Germinal center (tissue), 1 donor: ENCODE data around the gene SFTPD.

ENCODE experiments used
- DNase-seq: peaks from one replicate; pipeline ENCODE4 v3.0.0; 2012; ENCODE audit warnings: mixed read lengths, low spot score

The SFTPD gene

GRCh38 chr10:79944428-79945395 lies 4.2 kb downstream of the SFTPD start:
- no peak for DNase-seq

- DNase-seq = no peak
Observed at GRCh38 chr10:79943871-79944270, 5.0 kb downstream of the SFTPD start.

- DNase-seq = no peak
Observed at GRCh38 chr10:79942261-79943185, 6.4 kb downstream of the SFTPD start.

GRCh38 chr10:79941585-79942210 lies 7.2 kb downstream of the SFTPD start:
- no peak for DNase-seq

- no peak for DNase-seq
Observed at GRCh38 chr10:79941146-79941545, 7.8 kb downstream of the SFTPD start.

DNA sequence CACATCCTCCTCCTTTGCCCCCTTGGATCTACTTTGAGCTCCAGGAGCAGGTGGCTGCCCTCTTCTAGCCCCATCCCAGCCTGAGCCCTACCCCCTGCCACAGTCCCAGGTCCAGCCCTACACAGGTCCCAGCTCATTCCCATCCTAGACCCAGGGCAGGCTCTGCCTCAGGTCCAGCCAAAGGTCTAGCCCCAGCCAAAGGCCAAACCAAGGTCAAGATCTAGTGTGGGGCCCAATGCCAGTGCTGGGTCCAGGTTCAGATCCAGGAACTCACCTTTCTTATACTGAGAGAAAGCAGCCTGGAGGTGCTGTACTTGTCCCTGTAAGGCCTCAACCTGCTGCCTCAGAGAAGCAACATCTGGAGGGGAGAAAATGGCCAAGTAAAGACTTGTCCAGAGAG lies 8.5 kb downstream of the SFTPD start:
- no peak for DNase-seq

GRCh38 chr10:79939969-79940368 lies 8.9 kb downstream of the SFTPD start:
- no peak for DNase-seq

DNA sequence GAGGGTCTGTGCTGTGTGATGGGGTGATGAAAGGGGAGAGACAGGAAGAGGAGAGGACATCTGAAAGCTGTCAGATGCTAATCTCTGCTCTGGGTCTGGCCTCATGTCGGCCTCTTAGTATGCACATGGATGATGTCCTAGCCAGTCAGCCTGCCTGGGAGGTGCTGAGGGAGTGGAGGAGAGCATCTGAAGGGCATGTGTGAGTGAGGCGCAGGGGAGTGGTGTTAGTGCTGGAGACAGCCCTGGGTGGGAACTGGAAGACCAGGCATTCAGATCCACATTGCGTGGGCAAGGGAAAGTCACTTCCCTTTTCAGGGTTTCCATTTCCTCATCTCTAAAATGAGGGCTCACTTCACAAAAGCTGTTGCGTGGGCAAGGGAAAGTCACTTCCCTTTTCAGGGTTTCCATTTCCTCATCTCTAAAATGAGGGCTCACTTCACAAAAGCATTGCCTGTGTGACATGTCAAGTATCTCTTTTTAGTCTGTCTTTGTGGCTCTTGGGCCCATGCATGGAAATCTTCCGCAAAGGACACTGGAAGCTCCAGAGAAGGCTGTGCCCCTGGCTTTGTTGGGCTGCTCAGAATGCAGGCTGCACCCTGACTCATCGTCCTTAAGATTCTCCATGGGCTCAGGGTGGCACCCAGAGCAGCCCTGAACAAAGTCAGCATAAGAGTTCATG lies 10.0 kb downstream of the SFTPD start:
- DNase-seq = peak; percentile 78

DNA sequence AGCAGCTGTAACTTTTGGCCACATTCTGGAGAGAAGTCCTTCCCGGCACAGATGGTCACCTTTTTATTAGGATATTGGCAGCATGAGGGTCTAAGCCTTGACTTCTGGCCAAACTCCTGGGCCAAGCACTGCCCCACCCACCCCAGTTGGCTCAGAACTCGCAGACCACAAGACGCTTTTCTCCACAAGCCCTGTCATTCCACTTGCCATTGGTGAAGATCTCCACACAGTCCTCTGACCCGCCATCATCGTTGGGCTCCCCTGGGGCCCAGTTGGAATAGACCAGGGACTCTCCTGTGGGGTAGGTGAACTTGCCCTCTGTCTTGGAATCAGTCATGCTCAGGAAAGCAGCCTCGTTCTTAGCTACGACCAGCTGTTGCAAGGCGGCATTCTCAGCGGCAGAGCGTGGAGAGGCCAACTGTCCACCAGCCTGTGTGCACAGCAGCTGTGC lies 11.2 kb downstream of the SFTPD start:
- no peak for DNase-seq

GRCh38 chr10:79936625-79937615 lies 12.0 kb downstream of the SFTPD start:
- DNase-seq = no peak

DNA sequence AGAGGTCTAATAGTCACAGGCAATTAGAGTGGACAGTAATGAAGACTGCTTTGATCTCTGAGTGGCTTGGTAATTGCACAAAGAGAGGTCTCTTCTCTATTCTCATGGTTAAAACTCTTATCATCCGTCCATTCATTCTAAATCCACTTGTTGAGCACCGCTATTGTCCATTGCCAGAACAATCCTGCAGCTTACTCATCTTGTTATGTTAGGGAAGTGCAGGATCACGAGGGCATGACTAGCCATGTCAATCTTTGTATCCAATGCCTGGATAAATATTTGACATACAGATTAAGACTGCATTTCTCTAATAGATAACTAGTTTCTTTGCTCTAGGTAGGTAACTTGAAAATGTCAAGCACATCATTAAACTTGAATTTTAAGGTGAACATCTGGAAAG lies 14.9 kb downstream of the SFTPD start:
- no peak for DNase-seq

- DNase-seq = no peak
Observed at GRCh38 chr10:79932841-79933379, 16.0 kb downstream of the SFTPD start.

DNA sequence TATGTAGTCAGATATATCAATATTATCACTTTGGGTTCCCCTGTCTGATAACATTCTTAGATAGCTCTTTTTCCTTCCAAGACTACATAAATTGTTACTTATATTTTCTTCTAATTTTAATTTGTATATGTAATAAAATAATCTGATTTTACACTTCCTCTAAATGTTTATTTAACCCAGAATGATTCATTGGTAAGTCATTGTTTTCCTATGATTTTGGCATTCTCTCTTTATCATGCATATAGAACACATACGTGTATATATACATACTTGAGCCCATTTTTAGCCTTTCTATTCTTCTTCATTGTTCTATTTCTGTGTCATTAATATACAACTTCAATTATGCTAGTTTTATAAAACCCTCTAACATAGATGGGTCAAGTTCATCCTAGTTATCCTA lies 16.6 kb downstream of the SFTPD start:
- no peak for DNase-seq

DNA sequence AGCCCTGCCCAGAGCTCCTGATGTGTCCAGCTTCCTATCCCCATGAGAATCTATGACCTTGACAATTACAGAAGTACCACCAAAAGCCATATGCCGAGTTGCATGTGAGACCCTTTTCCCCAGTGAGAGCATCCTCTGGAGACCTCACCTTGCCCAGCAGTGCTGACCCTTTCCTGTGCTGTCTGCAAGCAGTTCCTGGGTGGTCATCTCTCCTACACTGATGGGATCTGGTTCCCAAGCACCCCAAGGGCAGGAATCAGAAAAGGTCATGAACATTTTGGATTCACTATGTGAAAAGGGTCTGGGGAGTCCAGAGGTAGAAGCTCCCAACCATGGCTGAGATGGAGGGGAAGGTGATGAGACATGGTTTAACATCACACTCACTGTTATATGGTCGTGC lies 18.2 kb downstream of the SFTPD start:
- DNase-seq = no peak

DNA sequence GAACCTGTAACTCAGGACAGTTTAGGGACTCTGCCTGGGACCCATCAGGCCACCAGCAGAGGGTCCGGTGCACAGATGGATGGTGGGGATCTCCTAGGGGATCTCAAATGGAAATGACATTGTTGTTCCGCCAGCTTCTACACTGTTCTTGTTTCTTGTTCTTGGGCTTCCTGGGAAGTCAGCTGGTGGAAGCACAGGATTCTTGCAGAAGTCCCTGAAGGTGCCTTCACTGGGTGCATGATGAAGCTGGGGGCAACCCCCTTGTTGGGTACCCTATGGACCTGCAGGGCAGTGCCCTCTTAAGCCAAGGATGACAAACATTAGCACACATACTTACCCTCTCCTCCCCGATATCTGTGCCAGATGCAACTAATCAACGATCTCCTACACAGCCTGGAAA lies 18.6 kb downstream of the SFTPD start:
- no peak for DNase-seq

DNA sequence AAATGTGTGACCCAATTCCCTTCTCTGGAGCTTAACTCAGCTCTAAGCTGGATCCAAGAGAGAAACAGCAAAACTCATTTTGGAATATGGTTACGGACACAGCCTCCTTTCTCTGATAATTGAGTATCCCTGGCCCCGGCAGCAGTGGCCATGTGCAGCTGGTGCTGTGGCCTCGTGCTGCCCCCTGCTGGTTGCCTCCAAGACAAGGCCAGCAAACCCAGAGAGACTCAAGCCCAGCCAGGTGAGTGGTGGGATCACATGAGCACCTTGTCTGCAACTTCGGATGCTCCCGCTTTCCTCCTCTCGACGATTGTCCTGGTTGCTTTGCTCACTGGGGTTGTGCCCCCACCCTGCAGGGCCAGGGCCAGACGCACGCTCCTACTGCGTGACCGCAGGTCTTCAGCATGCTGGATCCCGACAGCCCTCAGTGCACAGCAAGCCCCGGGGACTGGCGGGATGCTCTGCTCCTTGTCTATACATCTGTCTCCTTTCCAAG lies 19.4 kb downstream of the SFTPD start:
- DNase-seq = peak; percentile 33

DNA sequence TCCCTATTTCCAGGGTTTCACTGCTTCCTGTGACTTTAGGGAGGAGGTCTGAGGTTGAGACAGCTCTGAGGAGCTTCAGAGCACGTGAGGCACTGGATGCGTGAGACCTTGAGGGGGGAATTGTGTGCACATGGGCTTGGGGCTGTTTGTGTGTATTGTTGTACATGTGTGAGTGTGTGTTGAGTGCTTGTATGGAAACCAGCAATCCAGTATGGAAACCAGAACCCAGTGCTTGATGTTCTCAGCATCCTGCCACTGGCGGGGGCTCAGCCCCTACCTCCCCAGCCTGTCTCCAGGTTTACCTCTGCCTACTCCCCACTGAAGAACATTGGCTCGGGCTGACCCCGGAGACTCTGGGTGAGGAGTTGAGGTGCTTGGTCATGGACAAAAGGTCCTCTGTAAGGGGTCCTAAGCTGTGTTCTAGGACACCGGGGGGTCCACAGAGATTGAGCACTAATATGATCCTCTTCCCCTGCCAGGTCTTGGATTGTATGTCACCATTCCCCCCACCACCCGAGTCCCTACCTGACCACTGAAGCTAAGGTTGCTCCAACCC lies 20.8 kb downstream of the SFTPD start:
- no peak for DNase-seq

- no peak for DNase-seq
Observed at GRCh38 chr10:79927111-79927828, 21.6 kb downstream of the SFTPD start.

- no peak for DNase-seq
Observed at GRCh38 chr10:79926037-79926436, 22.9 kb downstream of the SFTPD start.
